ENCODE data around the gene USB1. TPM values are rescaled to one million over a fixed set of nuclear protein-coding genes. Genes with fewer than 3 reads are reported as not detected.

USB1 gene
- total RNA-seq, 1 donor from 2014 or later = 44.2 TPM

DNA sequence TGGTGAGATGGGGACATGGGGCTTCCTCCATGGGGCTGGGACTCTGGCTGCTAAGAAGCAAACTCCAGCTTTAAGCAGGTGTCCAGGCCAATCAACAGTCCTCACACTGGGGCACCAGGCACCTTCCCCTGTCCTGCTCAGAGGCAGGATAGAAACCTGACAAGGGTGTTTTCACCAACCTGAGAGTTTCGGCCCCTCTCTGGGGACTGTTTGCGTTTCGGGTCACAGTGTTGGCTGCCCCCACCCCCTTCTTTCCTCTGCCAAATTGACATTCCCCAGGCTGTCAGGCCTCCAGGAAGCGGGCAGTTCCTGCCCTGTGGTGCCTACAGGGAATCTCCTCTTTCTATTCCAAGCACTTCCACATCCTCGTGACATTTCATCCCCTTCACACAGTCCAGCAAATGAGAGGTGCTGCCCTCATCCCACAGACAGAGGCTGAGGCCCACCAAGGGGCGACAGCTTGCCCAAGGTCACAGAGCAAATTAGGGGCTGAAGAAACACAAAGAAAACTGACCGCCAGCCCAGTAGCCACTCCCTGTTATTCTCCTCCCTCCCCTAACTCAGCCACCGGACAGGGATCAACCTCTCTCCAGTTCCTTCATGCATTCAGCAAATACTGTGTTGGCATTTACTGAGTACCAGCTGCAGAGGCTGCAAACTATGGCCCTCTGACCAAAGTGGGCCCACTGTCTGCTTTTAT is 62.3 kb downstream of the USB1 start:
- intact Hi-C loops (cut with DNase I) = no loop called here
- no peak overlapping the region for H3K27ac ChIP-seq

DNA sequence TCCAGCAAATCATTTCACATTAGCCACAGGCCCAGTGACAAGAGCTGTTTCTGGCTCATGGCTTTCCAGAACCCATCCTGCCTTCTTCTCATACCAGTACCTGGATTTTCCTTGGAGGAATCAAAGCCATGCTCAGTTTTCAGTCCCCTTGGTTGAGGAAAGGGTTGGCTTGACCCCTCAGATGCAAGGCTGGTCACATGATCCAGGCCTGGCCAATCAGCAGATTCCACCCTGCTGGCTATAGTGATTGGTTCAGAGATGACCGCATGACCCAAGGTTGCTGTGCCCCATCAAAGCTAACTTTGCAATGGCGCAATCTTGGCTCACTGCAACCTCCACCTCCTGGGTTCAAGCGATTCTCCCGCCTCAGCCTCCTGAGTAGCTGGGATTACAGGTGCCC is 69.4 kb downstream of the USB1 start:
- no peaks in the 10 kb centered on the region for H3K4me1 ChIP-seq
- no peak overlapping the region for H3K4me3 ChIP-seq
- H3K27ac ChIP-seq = no peak overlapping the region
- intact Hi-C loops (cut with DNase I) = loop anchor here (2.0 kb wide), 1 partner anchor 16 kb away; no protein-coding TSS in a partner anchor
- H3K9me3 ChIP-seq = no peaks in the 10 kb centered on the region
- TF ChIP-seq POLR2A (IDR thresholded peaks at IDR 0.05) (no peak), POLR2AphosphoS5 (IDR thresholded peaks at IDR 0.05; ENCODE audit: insufficient read depth in 1 of 2, low read depth in 1 of 2) (no peak)
- TF ChIP-seq, protein P1, sequence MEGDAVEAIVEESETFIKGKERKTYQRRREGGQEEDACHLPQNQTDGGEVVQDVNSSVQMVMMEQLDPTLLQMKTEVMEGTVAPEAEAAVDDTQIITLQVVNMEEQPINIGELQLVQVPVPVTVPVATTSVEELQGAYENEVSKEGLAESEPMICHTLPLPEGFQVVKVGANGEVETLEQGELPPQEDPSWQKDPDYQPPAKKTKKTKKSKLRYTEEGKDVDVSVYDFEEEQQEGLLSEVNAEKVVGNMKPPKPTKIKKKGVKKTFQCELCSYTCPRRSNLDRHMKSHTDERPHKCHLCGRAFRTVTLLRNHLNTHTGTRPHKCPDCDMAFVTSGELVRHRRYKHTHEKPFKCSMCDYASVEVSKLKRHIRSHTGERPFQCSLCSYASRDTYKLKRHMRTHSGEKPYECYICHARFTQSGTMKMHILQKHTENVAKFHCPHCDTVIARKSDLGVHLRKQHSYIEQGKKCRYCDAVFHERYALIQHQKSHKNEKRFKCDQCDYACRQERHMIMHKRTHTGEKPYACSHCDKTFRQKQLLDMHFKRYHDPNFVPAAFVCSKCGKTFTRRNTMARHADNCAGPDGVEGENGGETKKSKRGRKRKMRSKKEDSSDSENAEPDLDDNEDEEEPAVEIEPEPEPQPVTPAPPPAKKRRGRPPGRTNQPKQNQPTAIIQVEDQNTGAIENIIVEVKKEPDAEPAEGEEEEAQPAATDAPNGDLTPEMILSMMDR (IDR thresholded peaks at IDR 0.05) = no peak
- no peaks in the 10 kb centered on the region for H3K36me3 ChIP-seq
- no peaks in the 10 kb centered on the region for H3K27me3 ChIP-seq
- no peak for DNase-seq (ENCODE audit: extremely low spot score in 2 of 2)

More for the DNA sequence above, 62.3 kb downstream of the USB1 start:
- Histone ChIP-seq H3K4me3 (no peak overlapping the region), H3K9me3 (no peaks in the 10 kb centered on the region), H3K36me3 (no peaks in the 10 kb centered on the region), H3K4me1 (no peaks in the 10 kb centered on the region), H3K27me3 (no peaks in the 10 kb centered on the region)
- DNase-seq (ENCODE audit: extremely low spot score in 2 of 2) = no peak
- TF ChIP-seq POLR2AphosphoS5 (IDR thresholded peaks at IDR 0.05; ENCODE audit: insufficient read depth in 1 of 2, low read depth in 1 of 2) (no peak), POLR2A (IDR thresholded peaks at IDR 0.05) (no peak)
- TF ChIP-seq, protein P1 (IDR thresholded peaks at IDR 0.05) = no peak

Other genes starting within 250 kb of the USB1 start
- gene KIFC3, start 198.9 kb upstream of the USB1 start, total RNA-seq = 36.8 TPM
- not detected for gene CNGB1, start 30.3 kb upstream of the USB1 start, total RNA-seq
- 7.9 TPM for gene ZNF319, start 735 bp upstream of the USB1 start, total RNA-seq
- 2.9 TPM for gene MMP15, start 24.3 kb downstream of the USB1 start, total RNA-seq
- gene CFAP20, start 128.0 kb downstream of the USB1 start, total RNA-seq = 72.7 TPM
- gene CSNK2A2, start 196.7 kb downstream of the USB1 start, total RNA-seq = 28.5 TPM

Measured in vagina (tissue), 2 donors.